ENCODE data around the gene FGF14. TPM values are rescaled to one million over a fixed set of nuclear protein-coding genes. Genes with fewer than 3 reads are reported as not detected.

FGF14 gene
- total and polyA plus RNA-seq, 2 donors (not counting 1 experiment from before 2014, with no cell fraction given) = under 0.01 TPM; not detected in 1

- Histone ChIP-seq H3K27ac (ENCODE audit: low read length in 2 of 2) (no peak overlapping the region), H3K4me2 (replicated peaks; ENCODE audit: low read depth, low read length, poor library complexity, severe bottlenecking) (no peak overlapping the region), H3K9me3 (ENCODE audit: control extremely low read depth in 1 of 3, control insufficient read depth in 2 of 3, insufficient read depth in 1 of 3, low read length in 2 of 3) (no peaks in the 10 kb centered on the region), H3K27me3 (replicated peaks in 1 of 4; ENCODE audit: control extremely low read depth in 1 of 4, control insufficient read depth in 3 of 4, insufficient read depth in 4 of 4, low read length in 3 of 4) (no peaks in the 10 kb centered on the region), H3K36me3 (replicated peaks in 1 of 2; ENCODE audit: control extremely low read depth in 1 of 2, control insufficient read depth in 1 of 2, extremely low read depth in 1 of 2, insufficient read depth in 2 of 2, low read length in 1 of 2) (no peaks in the 10 kb centered on the region), H3K4me1 (ENCODE audit: control insufficient read depth in 2 of 2, insufficient read depth in 2 of 2, low read length in 2 of 2) (no peaks in the 10 kb centered on the region), H3K4me3 (ENCODE audit: control extremely low read depth in 1 of 5, extremely low read depth in 1 of 5, insufficient read depth in 1 of 5, low read depth in 2 of 5, low read length in 4 of 5) (no peak overlapping the region), H2AFZ (ENCODE audit: insufficient read depth, low read depth, low read length, poor library complexity, severe bottlenecking) (no peak overlapping the region), H4K20me1 (ENCODE audit: control insufficient read depth, insufficient read depth, low read length, poor library complexity, severe bottlenecking) (no peaks in the 10 kb centered on the region), H3K9ac (ENCODE audit: low read length) (no peak overlapping the region), H3K79me2 (ENCODE audit: control insufficient read depth, insufficient read depth, low read length) (no peaks in the 10 kb centered on the region)
- H3K27me3 Mint-ChIP-seq = no peaks in the 10 kb centered on the region
- DNase-seq = no peak
- no peak for TF ChIP-seq EZH2 (IDR thresholded peaks at IDR 0.05; ENCODE audit: borderline replicate concordance, insufficient read depth, low read depth, low read length, poor library complexity, severe bottlenecking)
- TF ChIP-seq, protein P1, sequence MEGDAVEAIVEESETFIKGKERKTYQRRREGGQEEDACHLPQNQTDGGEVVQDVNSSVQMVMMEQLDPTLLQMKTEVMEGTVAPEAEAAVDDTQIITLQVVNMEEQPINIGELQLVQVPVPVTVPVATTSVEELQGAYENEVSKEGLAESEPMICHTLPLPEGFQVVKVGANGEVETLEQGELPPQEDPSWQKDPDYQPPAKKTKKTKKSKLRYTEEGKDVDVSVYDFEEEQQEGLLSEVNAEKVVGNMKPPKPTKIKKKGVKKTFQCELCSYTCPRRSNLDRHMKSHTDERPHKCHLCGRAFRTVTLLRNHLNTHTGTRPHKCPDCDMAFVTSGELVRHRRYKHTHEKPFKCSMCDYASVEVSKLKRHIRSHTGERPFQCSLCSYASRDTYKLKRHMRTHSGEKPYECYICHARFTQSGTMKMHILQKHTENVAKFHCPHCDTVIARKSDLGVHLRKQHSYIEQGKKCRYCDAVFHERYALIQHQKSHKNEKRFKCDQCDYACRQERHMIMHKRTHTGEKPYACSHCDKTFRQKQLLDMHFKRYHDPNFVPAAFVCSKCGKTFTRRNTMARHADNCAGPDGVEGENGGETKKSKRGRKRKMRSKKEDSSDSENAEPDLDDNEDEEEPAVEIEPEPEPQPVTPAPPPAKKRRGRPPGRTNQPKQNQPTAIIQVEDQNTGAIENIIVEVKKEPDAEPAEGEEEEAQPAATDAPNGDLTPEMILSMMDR (IDR thresholded peaks at IDR 0.05) = no peak
- CTCF ChIA-PET = no interaction called here
- POLR2A ChIA-PET = no interaction called here
- H3K4me3 Mint-ChIP-seq = no peak overlapping the region
- no peak for ATAC-seq (ENCODE audit: low read depth)
- H3K4me1 Mint-ChIP-seq = no peaks in the 10 kb centered on the region
- H3K9me3 Mint-ChIP-seq (ENCODE audit: insufficient read depth) = no peaks in the 10 kb centered on the region
- intact Hi-C loops (cut with micrococcal nuclease) = no loop called here
- H3K27ac Mint-ChIP-seq = no peak overlapping the region
Measured at GRCh38 chr13:101783554-101783953, 618.3 kb downstream of the FGF14 start.

- intact Hi-C loops (cut with micrococcal nuclease) = no loop called here
- CTCF ChIA-PET = interaction anchor here (0.7 kb wide), 1 partner anchor 266 kb away, joined by 3 read pairs; no protein-coding TSS in a partner anchor
- TF ChIP-seq EZH2 (IDR thresholded peaks at IDR 0.05; ENCODE audit: borderline replicate concordance, insufficient read depth, low read depth, low read length, poor library complexity, severe bottlenecking) = no peak
- TF ChIP-seq, protein P1 (IDR thresholded peaks at IDR 0.05) = no peak
Measured at GRCh38 chr13:101780211-101780610, 621.6 kb downstream of the FGF14 start.

More at GRCh38 chr13:101780211-101780610, 621.6 kb downstream of the FGF14 start:
- Histone ChIP-seq H3K9me3 (ENCODE audit: control extremely low read depth in 1 of 3, control insufficient read depth in 2 of 3, insufficient read depth in 1 of 3, low read length in 2 of 3) (no peaks in the 10 kb centered on the region), H4K20me1 (ENCODE audit: control insufficient read depth, insufficient read depth, low read length, poor library complexity, severe bottlenecking) (no peaks in the 10 kb centered on the region), H3K4me3 (ENCODE audit: control extremely low read depth in 1 of 5, extremely low read depth in 1 of 5, insufficient read depth in 1 of 5, low read depth in 2 of 5, low read length in 4 of 5) (no peak overlapping the region), H2AFZ (ENCODE audit: insufficient read depth, low read depth, low read length, poor library complexity, severe bottlenecking) (no peak overlapping the region), H3K27me3 (replicated peaks in 1 of 4; ENCODE audit: control extremely low read depth in 1 of 4, control insufficient read depth in 3 of 4, insufficient read depth in 4 of 4, low read length in 3 of 4) (no peaks in the 10 kb centered on the region), H3K4me2 (replicated peaks; ENCODE audit: low read depth, low read length, poor library complexity, severe bottlenecking) (no peak overlapping the region), H3K27ac (ENCODE audit: low read length in 2 of 2) (no peak overlapping the region), H3K36me3 (replicated peaks in 1 of 2; ENCODE audit: control extremely low read depth in 1 of 2, control insufficient read depth in 1 of 2, extremely low read depth in 1 of 2, insufficient read depth in 2 of 2, low read length in 1 of 2) (no peaks in the 10 kb centered on the region), H3K79me2 (ENCODE audit: control insufficient read depth, insufficient read depth, low read length) (no peaks in the 10 kb centered on the region), H3K4me1 (ENCODE audit: control insufficient read depth in 2 of 2, insufficient read depth in 2 of 2, low read length in 2 of 2) (no peaks in the 10 kb centered on the region), H3K9ac (ENCODE audit: low read length) (no peak overlapping the region)
- Mint-ChIP-seq H3K4me1 (no peaks in the 10 kb centered on the region), H3K27me3 (no peaks in the 10 kb centered on the region), H3K27ac (no peak overlapping the region), H3K9me3 (ENCODE audit: insufficient read depth) (no peaks in the 10 kb centered on the region), H3K4me3 (no peak overlapping the region)
- no peak for DNase-seq
- POLR2A ChIA-PET = no interaction called here
- ATAC-seq (ENCODE audit: low read depth) = no peak

Measured in B cell (primary cell).